Lower leg skin (tissue), 3 donors: ENCODE measurements around the gene PDE9A.

Source experiments
- CTCF ChIP-seq, 3 donors: fragments of 450-650 bp; IDR thresholded peaks; one replicate each; pipeline ENCODE4 v1.5.1; 2016; ENCODE audit warnings: antibody characterized with exemption in 3 of 3, mild to moderate bottlenecking in 3 of 3, moderate library complexity in 2 of 3
- POLR2A ChIP-seq, 2 donors: fragments of 450-650 bp; IDR thresholded peaks; one replicate each; pipeline ENCODE4 v1.6.1; 2016 to 2017; ENCODE audit warnings: antibody characterized with exemption in 2 of 2, mild to moderate bottlenecking in 1 of 2, moderate library complexity in 1 of 2

- TF ChIP-seq CTCF (IDR thresholded peaks at IDR 0.05) (no peak), POLR2A (IDR thresholded peaks at IDR 0.05) (no peak)
These were observed 9.9 kb downstream of the PDE9A start for GRCh38 chr21:42663200-42663750.
